GM19452 (cell line): ENCODE data around the gene PDE8B.
"Not testable (repeated sequence)": the region's sequence is repeated elsewhere in the genome, so short reads cannot be mapped to it uniquely, and the experiment has no call there.

Source experiments
- ATAC-seq: cut with Tn5 transposase; IDR thresholded peaks from one replicate; pipeline ENCODE4 v1.9.1; 2021; ENCODE audit not compliant: unreplicated experiment

PDE8B gene

GRCh38 chr5:77427998-77428397, 217.5 kb downstream of the PDE8B start:
- no peak for ATAC-seq

- ATAC-seq, result no peak
These were observed 218.0 kb downstream of the PDE8B start for GRCh38 chr5:77428526-77428925.

- ATAC-seq, result no peak
These were observed 220.2 kb downstream of the PDE8B start for GRCh38 chr5:77430726-77431125.

- ATAC-seq, result no peak
These were observed 220.8 kb downstream of the PDE8B start for GRCh38 chr5:77431286-77431685.

GRCh38 chr5:77431719-77432118, 221.2 kb downstream of the PDE8B start:
- ATAC-seq, result no peak

GRCh38 chr5:77437194-77437593, 226.7 kb downstream of the PDE8B start:
- no peak for ATAC-seq

GRCh38 chr5:77438071-77438470, 227.6 kb downstream of the PDE8B start:
- no peak for ATAC-seq

GRCh38 chr5:77443670-77444069, 233.2 kb downstream of the PDE8B start:
- ATAC-seq, result no peak

- no peak for ATAC-seq
These were observed 233.9 kb downstream of the PDE8B start for GRCh38 chr5:77444356-77444755.

- ATAC-seq, result no peak
These were observed 238.4 kb downstream of the PDE8B start for GRCh38 chr5:77448831-77449230.

GRCh38 chr5:77449277-77449676, 238.8 kb downstream of the PDE8B start:
- no peak for ATAC-seq

GRCh38 chr5:77449981-77450380, 239.5 kb downstream of the PDE8B start:
- ATAC-seq, result no peak

GRCh38 chr5:77452351-77452750, 241.9 kb downstream of the PDE8B start:
- ATAC-seq, result no peak

GRCh38 chr5:77454123-77454522, 243.6 kb downstream of the PDE8B start:
- no peak for ATAC-seq

GRCh38 chr5:77461287-77461686, 250.8 kb downstream of the PDE8B start:
- ATAC-seq, result no peak

- no peak for ATAC-seq
These were observed 253.4 kb downstream of the PDE8B start for GRCh38 chr5:77463905-77464304.

GRCh38 chr5:77468875-77469274, 258.4 kb downstream of the PDE8B start:
- ATAC-seq, result not testable (repeated sequence)

GRCh38 chr5:77475041-77475440, 264.6 kb downstream of the PDE8B start:
- not testable (repeated sequence) for ATAC-seq
